HG03060 (cell line): Measurements from ENCODE around the gene SRPK2.
"Not testable (repeated sequence)": the region's sequence is repeated elsewhere in the genome, so short reads cannot be mapped to it uniquely, and the experiment has no call there.

Experiments used
- ATAC-seq: cut with Tn5 transposase; IDR thresholded peaks from one replicate; pipeline ENCODE4 v1.9.1; 2021; ENCODE audit warnings: low read depth, moderate number of reproducible peaks; ENCODE audit not compliant: unreplicated experiment

SRPK2 gene

GRCh38 chr7:105268511-105269392 lies 120.0 kb downstream of the SRPK2 start:
- ATAC-seq: peak; percentile 38

DNA sequence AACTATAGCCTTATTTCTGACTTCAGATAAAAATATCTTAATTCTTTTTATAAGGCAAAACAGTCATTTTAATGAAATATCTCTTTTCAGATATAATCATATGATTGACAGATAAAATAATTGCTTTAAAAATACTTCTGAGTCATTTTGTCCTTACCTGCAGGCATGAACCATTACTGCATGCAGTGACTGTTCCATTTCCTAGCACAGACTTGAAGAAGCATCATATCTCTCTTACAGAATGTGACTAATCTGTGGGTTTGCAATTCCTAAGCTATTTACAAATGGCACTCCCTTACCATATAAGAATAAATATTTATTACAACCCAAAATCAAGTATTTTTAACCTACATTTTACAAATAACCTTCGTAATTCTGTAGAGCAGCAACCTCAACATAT lies 120.7 kb downstream of the SRPK2 start:
- peak; percentile 23 for ATAC-seq

GRCh38 chr7:105267244-105267643 lies 121.5 kb downstream of the SRPK2 start:
- ATAC-seq: no peak

DNA sequence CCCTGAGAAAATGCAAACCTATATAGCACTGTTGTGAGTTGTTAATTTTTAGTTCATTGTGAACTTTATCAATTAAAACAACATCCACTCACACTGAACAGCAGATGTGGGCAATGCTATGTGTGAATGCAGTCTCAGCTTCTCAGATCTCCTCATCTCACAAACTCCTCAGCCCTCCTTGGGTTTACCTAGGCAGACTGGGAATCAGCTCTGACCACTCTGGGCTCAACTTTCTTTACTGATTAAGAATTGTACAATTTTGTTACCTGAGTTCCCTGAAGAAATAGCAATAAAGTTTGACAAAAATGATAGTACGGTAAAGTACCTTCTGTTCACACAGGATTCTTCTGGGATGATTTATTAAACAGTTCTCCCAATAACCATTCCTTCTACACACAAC lies 124.0 kb downstream of the SRPK2 start:
- no peak for ATAC-seq

DNA sequence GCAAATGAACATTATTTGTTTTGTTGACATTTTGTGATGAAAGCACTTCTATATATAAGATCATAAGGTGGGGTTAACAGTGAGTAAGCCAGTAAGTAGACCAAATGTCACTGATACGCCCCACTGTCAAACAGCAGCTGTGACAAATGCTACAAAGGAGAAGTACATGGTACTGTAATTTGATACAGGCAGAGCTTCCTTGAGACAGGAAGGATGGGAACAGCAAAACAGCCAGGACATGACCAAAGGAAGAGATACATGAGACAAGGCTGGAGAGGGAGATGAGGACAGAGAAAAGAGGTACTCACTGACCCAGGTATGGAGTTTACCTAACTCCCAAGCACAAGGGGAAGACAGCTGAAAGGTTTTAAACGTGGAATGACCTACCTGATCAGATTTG lies 127.0 kb downstream of the SRPK2 start:
- ATAC-seq: no peak

GRCh38 chr7:105260201-105260871 lies 128.4 kb downstream of the SRPK2 start:
- not testable (repeated sequence) for ATAC-seq

- not testable (repeated sequence) for ATAC-seq
Observed at GRCh38 chr7:105258919-105259318, 129.8 kb downstream of the SRPK2 start.

GRCh38 chr7:105257338-105257737 lies 131.4 kb downstream of the SRPK2 start:
- ATAC-seq: no peak

- no peak for ATAC-seq
Observed at GRCh38 chr7:105256761-105257231, 131.9 kb downstream of the SRPK2 start.

DNA sequence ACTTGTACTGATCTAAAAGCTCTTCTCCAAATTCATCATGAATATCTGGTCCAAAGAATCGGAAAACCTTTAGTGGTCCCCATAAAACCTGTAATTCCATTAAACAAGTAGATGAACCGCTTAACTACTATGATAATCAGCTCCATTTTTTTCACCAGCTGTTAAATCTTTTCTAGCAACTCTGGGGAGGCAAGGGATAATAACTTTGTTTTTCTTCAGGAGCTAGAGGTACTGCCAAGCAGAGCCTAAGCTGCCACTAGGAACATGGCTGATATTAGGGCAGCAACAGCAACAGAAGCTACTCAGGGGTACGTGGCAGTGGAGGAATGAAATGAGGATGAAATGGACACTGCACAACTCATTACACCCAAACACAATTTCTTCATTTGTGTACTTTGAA lies 138.0 kb downstream of the SRPK2 start:
- no peak for ATAC-seq

DNA sequence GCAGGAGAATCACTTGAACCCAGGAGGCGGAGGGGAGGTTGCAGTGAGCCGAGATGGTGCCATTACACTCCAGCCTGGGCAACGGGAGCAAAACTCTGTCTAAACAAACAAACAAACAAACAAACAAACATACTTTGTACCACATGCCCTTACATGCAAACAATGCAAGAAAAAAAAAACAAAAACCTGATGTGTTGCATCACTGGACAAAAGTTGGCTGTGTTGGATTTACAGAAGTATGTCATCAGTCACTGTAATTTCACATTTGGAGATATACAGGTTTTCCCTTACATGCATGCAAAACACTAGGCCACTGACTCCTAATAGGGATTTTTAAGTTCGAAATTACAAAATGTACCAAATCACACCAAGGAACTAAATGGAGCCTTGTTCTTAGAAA lies 138.5 kb downstream of the SRPK2 start:
- no peak for ATAC-seq

DNA sequence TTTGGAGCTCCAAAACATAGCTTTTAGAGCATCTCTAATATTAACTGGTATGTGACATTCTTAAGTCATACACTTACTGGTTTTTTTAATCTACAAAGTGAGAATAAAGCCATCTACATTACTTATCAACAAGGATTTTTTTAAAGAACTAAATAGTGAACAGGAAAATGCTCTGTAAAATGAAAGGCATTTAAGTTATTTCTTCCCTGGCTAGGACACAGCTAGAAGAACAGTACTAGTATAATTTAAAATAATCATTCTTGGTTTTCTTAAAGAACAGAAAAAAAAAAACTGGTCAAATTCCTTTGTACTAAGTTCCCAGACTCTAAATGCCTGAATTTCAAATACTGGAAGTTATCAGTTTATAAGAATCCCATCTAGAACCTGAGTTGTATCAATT lies 139.5 kb downstream of the SRPK2 start:
- no peak for ATAC-seq

- no peak for ATAC-seq
Observed at GRCh38 chr7:105246679-105247078, 142.0 kb downstream of the SRPK2 start.

- ATAC-seq: no peak
Observed at GRCh38 chr7:105246256-105246655, 142.5 kb downstream of the SRPK2 start.

- ATAC-seq: no peak
Observed at GRCh38 chr7:105245398-105246114, 143.2 kb downstream of the SRPK2 start.

- no peak for ATAC-seq
Observed at GRCh38 chr7:105244594-105244993, 144.1 kb downstream of the SRPK2 start.

- no peak for ATAC-seq
Observed at GRCh38 chr7:105241198-105241597, 147.5 kb downstream of the SRPK2 start.

- ATAC-seq: no peak
Observed at GRCh38 chr7:105238198-105238765, 150.4 kb downstream of the SRPK2 start.

GRCh38 chr7:105234886-105235285 lies 153.8 kb downstream of the SRPK2 start:
- ATAC-seq: no peak

- ATAC-seq: not testable (repeated sequence)
Observed at GRCh38 chr7:105232829-105233291, 155.9 kb downstream of the SRPK2 start.

- no peak for ATAC-seq
Observed at GRCh38 chr7:105230486-105230885, 158.2 kb downstream of the SRPK2 start.
